ENCODE measurements around the gene CBFA2T2.
"Not testable (repeated sequence)": the region's sequence is repeated elsewhere in the genome, so short reads cannot be mapped to it uniquely, and the experiment has no call there.

CBFA2T2 gene

GRCh38 chr20:33475381-33476152, 14.3 kb upstream of the CBFA2T2 start:
- no peaks in the 10 kb centered on the region for H3K9me3 Mint-ChIP-seq
- no peak for TF ChIP-seq CTCF (IDR thresholded peaks at IDR 0.05)
- H3K27ac Mint-ChIP-seq, result peak overlapping the region; percentile 41
- no peak for DNase-seq
- peaks cover 36% of the 10 kb centered on the region for H3K27me3 Mint-ChIP-seq (ENCODE audit: low read depth, poor library complexity)
- H3K4me3 Mint-ChIP-seq, result no peak overlapping the region
- no peaks in the 10 kb centered on the region for H3K36me3 Mint-ChIP-seq (ENCODE audit: low read depth)
- H3K4me1 Mint-ChIP-seq, result peaks cover 32% of the 10 kb centered on the region

GRCh38 chr20:33477386-33478234, 12.3 kb upstream of the CBFA2T2 start:
- no peaks in the 10 kb centered on the region for H3K9me3 Mint-ChIP-seq
- H3K4me1 Mint-ChIP-seq, result peaks cover 32% of the 10 kb centered on the region
- DNase-seq, result no peak
- no peaks in the 10 kb centered on the region for H3K36me3 Mint-ChIP-seq (ENCODE audit: low read depth)
- H3K4me3 Mint-ChIP-seq, result no peak overlapping the region
- TF ChIP-seq CTCF (IDR thresholded peaks at IDR 0.05), result no peak
- H3K27ac Mint-ChIP-seq, result peak overlapping the region; percentile 46
- H3K27me3 Mint-ChIP-seq (ENCODE audit: low read depth, poor library complexity), result peaks cover 23% of the 10 kb centered on the region

- DNase-seq, result no peak
- no peak overlapping the region for H3K4me3 Mint-ChIP-seq
- TF ChIP-seq CTCF (IDR thresholded peaks at IDR 0.05), result no peak
- H3K27me3 Mint-ChIP-seq (ENCODE audit: low read depth, poor library complexity), result peaks cover 20% of the 10 kb centered on the region
- H3K27ac Mint-ChIP-seq, result no peak overlapping the region
- no peaks in the 10 kb centered on the region for H3K36me3 Mint-ChIP-seq (ENCODE audit: low read depth)
- H3K9me3 Mint-ChIP-seq, result no peaks in the 10 kb centered on the region
- peaks cover 13% of the 10 kb centered on the region for H3K4me1 Mint-ChIP-seq
These were observed 9.8 kb upstream of the CBFA2T2 start for GRCh38 chr20:33480048-33480447.

- H3K9me3 Mint-ChIP-seq, result no peaks in the 10 kb centered on the region
- no peaks in the 10 kb centered on the region for H3K4me1 Mint-ChIP-seq
- H3K27me3 Mint-ChIP-seq (ENCODE audit: low read depth, poor library complexity), result peaks cover 15% of the 10 kb centered on the region
- DNase-seq, result no peak
- H3K36me3 Mint-ChIP-seq (ENCODE audit: low read depth), result no peaks in the 10 kb centered on the region
- H3K27ac Mint-ChIP-seq, result no peak overlapping the region
- no peak overlapping the region for H3K4me3 Mint-ChIP-seq
- no peak for TF ChIP-seq CTCF (IDR thresholded peaks at IDR 0.05)
These were observed 8.4 kb upstream of the CBFA2T2 start for GRCh38 chr20:33481431-33481941.

- Mint-ChIP-seq H3K4me1 (no peaks in the 10 kb centered on the region), H3K27me3 (ENCODE audit: low read depth, poor library complexity) (peaks cover 15% of the 10 kb centered on the region), H3K9me3 (no peaks in the 10 kb centered on the region), H3K27ac (no peak overlapping the region), H3K36me3 (ENCODE audit: low read depth) (no peaks in the 10 kb centered on the region), H3K4me3 (no peak overlapping the region)
- no peak for DNase-seq
- TF ChIP-seq CTCF (IDR thresholded peaks at IDR 0.05), result no peak
These were observed 7.3 kb upstream of the CBFA2T2 start for GRCh38 chr20:33482581-33482980.

- not testable (repeated sequence) for H3K27me3 Mint-ChIP-seq (ENCODE audit: low read depth, poor library complexity); H3K4me1 Mint-ChIP-seq; H3K27ac Mint-ChIP-seq; DNase-seq; H3K9me3 Mint-ChIP-seq; H3K4me3 Mint-ChIP-seq; H3K36me3 Mint-ChIP-seq (ENCODE audit: low read depth)
These were observed 6.7 kb upstream of the CBFA2T2 start for GRCh38 chr20:33483186-33483585.
